NCI-H69 (cell line): ENCODE measurements around the gene EIF3J.
"Not testable (repeated sequence)": the region's sequence is repeated elsewhere in the genome, so short reads cannot be mapped to it uniquely, and the experiment has no call there.

ENCODE experiments used
- DNase-seq: peaks from one replicate; lab custom pipeline; 2025; lab: John Stamatoyannopoulos, UW

EIF3J gene

GRCh38 chr15:44536962-44537734 lies at the start of gene EIF3J:
Gene EIF3J (plus strand): TSS chr15:44537147. CDS start chr15:44537195, 48 bp downstream.
- DNase-seq = peak; percentile 98

GRCh38 chr15:44489464-44489863 lies 47.5 kb upstream of the EIF3J start:
- DNase-seq = no peak

GRCh38 chr15:44490622-44491021 lies 46.3 kb upstream of the EIF3J start:
- no peak for DNase-seq

- no peak for DNase-seq
These were observed 44.9 kb upstream of the EIF3J start for GRCh38 chr15:44492040-44492439.

GRCh38 chr15:44492672-44493071 lies 44.3 kb upstream of the EIF3J start:
- no peak for DNase-seq

GRCh38 chr15:44495562-44495961 lies 41.4 kb upstream of the EIF3J start:
- no peak for DNase-seq

GRCh38 chr15:44500555-44500954 lies 36.4 kb upstream of the EIF3J start:
- DNase-seq = no peak

- peak; percentile 50 for DNase-seq
These were observed 35.1 kb upstream of the EIF3J start for GRCh38 chr15:44501768-44502366.

- DNase-seq = no peak
These were observed 20.5 kb upstream of the EIF3J start for GRCh38 chr15:44516436-44516835.

GRCh38 chr15:44519537-44519936 lies 17.4 kb upstream of the EIF3J start:
- DNase-seq = no peak

- no peak for DNase-seq
These were observed 11.9 kb upstream of the EIF3J start for GRCh38 chr15:44525018-44525417.

- no peak for DNase-seq
These were observed 9.7 kb upstream of the EIF3J start for GRCh38 chr15:44527241-44527640.

- DNase-seq = peak; percentile 23
These were observed 6.9 kb upstream of the EIF3J start for GRCh38 chr15:44529864-44530604.

- DNase-seq = no peak
These were observed 6.3 kb upstream of the EIF3J start for GRCh38 chr15:44530653-44531052.

GRCh38 chr15:44532275-44532674 lies 4.7 kb upstream of the EIF3J start:
- not testable (repeated sequence) for DNase-seq

GRCh38 chr15:44532689-44533088 lies 4.3 kb upstream of the EIF3J start:
- DNase-seq = peak; percentile 17

GRCh38 chr15:44535092-44535491 lies 1.9 kb upstream of the EIF3J start:
- DNase-seq = no peak

GRCh38 chr15:44535523-44536301 lies 1.2 kb upstream of the EIF3J start:
- DNase-seq = peak; percentile 69

GRCh38 chr15:44536302-44536961 lies 515 bp upstream of the EIF3J start:
- DNase-seq = peak; percentile 96

- peak; percentile 66 for DNase-seq
These were observed 841 bp downstream of the EIF3J start for GRCh38 chr15:44537735-44538240.

GRCh38 chr15:44541282-44541958 lies 4.5 kb downstream of the EIF3J start:
- no peak for DNase-seq
